Upper lobe of left lung (tissue), 4 donors: Measurements from ENCODE around the gene SEPTIN10.

ENCODE experiments used
- EP300 ChIP-seq, 4 donors: sonication (generic); formaldehyde crosslinking; IDR thresholded peaks; one replicate each; pipeline ENCODE4 v1.5.1; 2017; ENCODE audit warnings: antibody characterized with exemption in 4 of 4, control low read depth in 2 of 4
- POLR2A ChIP-seq, 4 donors: fragments of 450-650 bp; IDR thresholded peaks; one replicate each; pipeline ENCODE4 v1.5.1; 2016 to 2017; ENCODE audit warnings: antibody characterized with exemption in 4 of 4, mild to moderate bottlenecking in 2 of 4
- POLR2AphosphoS5 ChIP-seq, 2 donors: sonication (generic); formaldehyde crosslinking; IDR thresholded peaks; one replicate each; pipeline ENCODE4 v1.5.1; 2017; ENCODE audit warnings: antibody characterized with exemption in 2 of 2
- TF ChIP-seq, protein P1 (sequence below), 6 experiments: fragments of 450-650 bp in 4 of 6; fragments of 200-600 bp in 2 of 6; sonication (generic) in 2 of 6; IDR thresholded peaks; one replicate each; pipeline ENCODE4 v1.5.1; 2016 to 2019; ENCODE audit warnings: antibody characterized with exemption in 6 of 6

- TF ChIP-seq, protein P1, sequence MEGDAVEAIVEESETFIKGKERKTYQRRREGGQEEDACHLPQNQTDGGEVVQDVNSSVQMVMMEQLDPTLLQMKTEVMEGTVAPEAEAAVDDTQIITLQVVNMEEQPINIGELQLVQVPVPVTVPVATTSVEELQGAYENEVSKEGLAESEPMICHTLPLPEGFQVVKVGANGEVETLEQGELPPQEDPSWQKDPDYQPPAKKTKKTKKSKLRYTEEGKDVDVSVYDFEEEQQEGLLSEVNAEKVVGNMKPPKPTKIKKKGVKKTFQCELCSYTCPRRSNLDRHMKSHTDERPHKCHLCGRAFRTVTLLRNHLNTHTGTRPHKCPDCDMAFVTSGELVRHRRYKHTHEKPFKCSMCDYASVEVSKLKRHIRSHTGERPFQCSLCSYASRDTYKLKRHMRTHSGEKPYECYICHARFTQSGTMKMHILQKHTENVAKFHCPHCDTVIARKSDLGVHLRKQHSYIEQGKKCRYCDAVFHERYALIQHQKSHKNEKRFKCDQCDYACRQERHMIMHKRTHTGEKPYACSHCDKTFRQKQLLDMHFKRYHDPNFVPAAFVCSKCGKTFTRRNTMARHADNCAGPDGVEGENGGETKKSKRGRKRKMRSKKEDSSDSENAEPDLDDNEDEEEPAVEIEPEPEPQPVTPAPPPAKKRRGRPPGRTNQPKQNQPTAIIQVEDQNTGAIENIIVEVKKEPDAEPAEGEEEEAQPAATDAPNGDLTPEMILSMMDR (IDR thresholded peaks at IDR 0.05), result no peak
- TF ChIP-seq POLR2AphosphoS5 (IDR thresholded peaks at IDR 0.05) (no peak), POLR2A (IDR thresholded peaks at IDR 0.05) (no peak), EP300 (IDR thresholded peaks at IDR 0.05) (no peak)
These were observed 16.1 kb upstream of the SEPTIN10 start for GRCh38 chr2:109629867-109630266.
